ENCODE measurements around the gene CASK. TPM values are rescaled to one million over a fixed set of nuclear protein-coding genes. Genes with fewer than 3 reads are reported as not detected.
"Not testable (repeated sequence)": the region's sequence is repeated elsewhere in the genome, so short reads cannot be mapped to it uniquely, and the experiment has no call there.

Gene CASK
- total RNA-seq, 1 donor from 2014 or later: 58.8 TPM

GRCh38 chrX:41664908-41665307, 258.4 kb downstream of the CASK start:
- H3K4me3 ChIP-seq (ENCODE audit: low read depth, low read length): no peak overlapping the region
- DNase-seq (ENCODE audit: low read depth): no peak
- TF ChIP-seq CTCF (conservative IDR thresholded peaks at IDR 0.05; ENCODE audit: low read depth, low read length): no peak

- no peak overlapping the region for H3K4me3 ChIP-seq (ENCODE audit: low read depth, low read length)
- no peak for DNase-seq (ENCODE audit: low read depth)
- TF ChIP-seq CTCF (conservative IDR thresholded peaks at IDR 0.05; ENCODE audit: low read depth, low read length): no peak
Observed at GRCh38 chrX:41664375-41664901, 258.9 kb downstream of the CASK start.

GRCh38 chrX:41661366-41662095, 261.8 kb downstream of the CASK start:
- TF ChIP-seq CTCF (conservative IDR thresholded peaks at IDR 0.05; ENCODE audit: low read depth, low read length): no peak
- no peak for DNase-seq (ENCODE audit: low read depth)
- H3K4me3 ChIP-seq (ENCODE audit: low read depth, low read length): no peak overlapping the region

- H3K4me3 ChIP-seq (ENCODE audit: low read depth, low read length): no peak overlapping the region
- no peak for DNase-seq (ENCODE audit: low read depth)
- no peak for TF ChIP-seq CTCF (conservative IDR thresholded peaks at IDR 0.05; ENCODE audit: low read depth, low read length)
Observed at GRCh38 chrX:41655631-41656030, 267.7 kb downstream of the CASK start.

GRCh38 chrX:41655101-41655500, 268.3 kb downstream of the CASK start:
- TF ChIP-seq CTCF (conservative IDR thresholded peaks at IDR 0.05; ENCODE audit: low read depth, low read length): no peak
- H3K4me3 ChIP-seq (ENCODE audit: low read depth, low read length): no peak overlapping the region
- no peak for DNase-seq (ENCODE audit: low read depth)

- H3K4me3 ChIP-seq (ENCODE audit: low read depth, low read length): no peak overlapping the region
- DNase-seq (ENCODE audit: low read depth): no peak
- TF ChIP-seq CTCF (conservative IDR thresholded peaks at IDR 0.05; ENCODE audit: low read depth, low read length): no peak
Observed at GRCh38 chrX:41653125-41653524, 270.2 kb downstream of the CASK start.

GRCh38 chrX:41646201-41646600, 277.2 kb downstream of the CASK start:
- DNase-seq (ENCODE audit: low read depth); H3K4me3 ChIP-seq (ENCODE audit: low read depth, low read length): not testable (repeated sequence)

All from epithelial cell of proximal tubule (primary cell).